GM23338 (cell line): Measurements from ENCODE around the gene OSER1. TPM values are rescaled to one million over a fixed set of nuclear protein-coding genes. Genes with fewer than 3 reads are reported as not detected.

ENCODE experiments used
- ATAC-seq: fragments of 200-7000 bp; cut with Tn5 transposase; 3 replicates; pipeline ENCODE4 v1.9.1; 2020
- DNase-seq: peaks from one replicate; pipeline ENCODE4 v3.0.0-alpha.2; 2015; ENCODE audit warnings: low spot score
- H2AFZ ChIP-seq: fragments of 200-600 bp; sonication (generic); 2 replicates; pipeline ENCODE4 v1.8.0; 2016; ENCODE audit warnings: antibody characterized with exemption, mild to moderate bottlenecking, moderate library complexity
- H3F3A ChIP-seq: fragments of 200-600 bp; sonication (generic); replicated peaks from 2 replicates; pipeline ENCODE4 v1.8.0; 2017; ENCODE audit warnings: antibody characterized with exemption, mixed run types, low read depth
- H3K27ac ChIP-seq: fragments of 200-600 bp; sonication (generic); 2 replicates; pipeline ENCODE4 v1.6.1; 2016; ENCODE audit warnings: low read depth
- H3K27me3 ChIP-seq: fragments of 200-600 bp; sonication (generic); 2 replicates; pipeline ENCODE4 v1.8.0; 2016; ENCODE audit warnings: mild to moderate bottlenecking, mixed run types, moderate library complexity; ENCODE audit not compliant: insufficient read depth
- H3K36me3 ChIP-seq: fragments of 200-600 bp; sonication (generic); 2 replicates; pipeline ENCODE4 v1.8.0; 2016; ENCODE audit warnings: mild to moderate bottlenecking; ENCODE audit not compliant: insufficient read depth
- H3K4me1 ChIP-seq: fragments of 200-600 bp; sonication (generic); 2 replicates; pipeline ENCODE4 v1.8.0; 2016; ENCODE audit warnings: mild to moderate bottlenecking, moderate library complexity; ENCODE audit not compliant: insufficient read depth
- H3K4me2 ChIP-seq: fragments of 200-600 bp; sonication (generic); 2 replicates; pipeline ENCODE4 v1.7.1; 2017; ENCODE audit warnings: mixed run types
- H3K4me3 ChIP-seq: fragments of 200-600 bp; sonication (generic); 2 replicates; pipeline ENCODE4 v1.6.1; 2016; ENCODE audit warnings: mixed run types
- H3K79me2 ChIP-seq: fragments of 200-600 bp; sonication (generic); replicated peaks from 2 replicates; pipeline ENCODE4 v1.8.0; 2017; ENCODE audit warnings: mild to moderate bottlenecking; ENCODE audit not compliant: insufficient read depth
- H3K9me2 ChIP-seq: fragments of 200-600 bp; sonication (generic); 2 replicates; pipeline ENCODE4 v1.8.0; 2017; ENCODE audit not compliant: insufficient read depth
- H4K20me1 ChIP-seq: fragments of 200-600 bp; sonication (generic); replicated peaks from 2 replicates; pipeline ENCODE4 v1.8.0; 2017; ENCODE audit warnings: mild to moderate bottlenecking; ENCODE audit not compliant: insufficient read depth
- H3K27ac Mint-ChIP-seq: 2 replicates; pipeline ENCODE4 v1.8.0; 2020; ENCODE audit warnings: inconsistent platforms, mild to moderate bottlenecking, moderate library complexity, mixed read lengths
- H3K27me3 Mint-ChIP-seq: 3 replicates; pipeline ENCODE4 v1.8.0; 2022; ENCODE audit warnings: low read depth, mild to moderate bottlenecking, moderate library complexity, mixed read lengths, inconsistent platforms; ENCODE audit not compliant: insufficient read depth, poor library complexity
- H3K36me3 Mint-ChIP-seq: 3 replicates; pipeline ENCODE4 v1.8.0; 2021; ENCODE audit warnings: low read depth, mild to moderate bottlenecking, inconsistent platforms, moderate library complexity, mixed read lengths
- H3K4me1 Mint-ChIP-seq: 3 replicates; pipeline ENCODE4 v1.8.0; 2020; ENCODE audit warnings: mild to moderate bottlenecking, inconsistent platforms, mixed read lengths
- H3K4me3 Mint-ChIP-seq: 3 replicates; pipeline ENCODE4 v1.8.0; 2021; ENCODE audit warnings: moderate library complexity, mild to moderate bottlenecking, inconsistent platforms, mixed read lengths
- H3K9me3 Mint-ChIP-seq: 3 replicates; pipeline ENCODE4 v1.8.0; 2020; ENCODE audit warnings: moderate library complexity, mild to moderate bottlenecking, inconsistent platforms, mixed read lengths
- ZNF114 ChIP-seq: fragments of 250-450 bp; sonication (Bioruptor Pico); IDR thresholded peaks from 2 replicates; pipeline ENCODE4 v1.5.0; 2020; ENCODE audit warnings: mild to moderate bottlenecking, moderate library complexity
- ZNF331 ChIP-seq: fragments of 250-450 bp; sonication (Bioruptor Pico); IDR thresholded peaks from 2 replicates; pipeline ENCODE4 v1.5.0; 2020; ENCODE audit warnings: low read depth, mild to moderate bottlenecking, moderate library complexity
- polyA plus RNA-seq: library from polyadenylated mRNA; unstranded; fragments of >200 nt; fragmentation: Nextera tagmentation; extraction: Ambion mirVana; gene quantifications from 2 replicates; pipeline ENCODE4 v1.2.1, GENCODE V29; 2016
- total RNA-seq: library from RNA; depleted of rRNA; stranded (reverse); fragments of >200 nt; shearing (Covaris generic); gene quantifications from 2 replicates; pipeline ENCODE4 v1.2.3, GENCODE V29; 2014
- TF ChIP-seq, protein P1 (sequence below), 2 experiments: fragments of 200-600 bp in 1 of 2; sonication (generic) in 1 of 2; conservative IDR thresholded peaks; 2 replicates each; pipeline versions ENCODE4 v1.5.1 to v1.6.1; 2016 to 2017; ENCODE audit warnings: antibody characterized with exemption in 2 of 2, low read depth in 2 of 2, mild to moderate bottlenecking in 2 of 2, moderate library complexity in 1 of 2
- TF ChIP-seq, protein P2 (sequence below): fragments of 250-450 bp; sonication (Bioruptor Pico); IDR thresholded peaks from 2 replicates; pipeline ENCODE4 v1.5.0; 2020; ENCODE audit warnings: mild to moderate bottlenecking, moderate library complexity

Gene OSER1
- total and polyA plus RNA-seq, 2 experiments from 2014 or later, result 25.2 to 31.1 TPM

DNA sequence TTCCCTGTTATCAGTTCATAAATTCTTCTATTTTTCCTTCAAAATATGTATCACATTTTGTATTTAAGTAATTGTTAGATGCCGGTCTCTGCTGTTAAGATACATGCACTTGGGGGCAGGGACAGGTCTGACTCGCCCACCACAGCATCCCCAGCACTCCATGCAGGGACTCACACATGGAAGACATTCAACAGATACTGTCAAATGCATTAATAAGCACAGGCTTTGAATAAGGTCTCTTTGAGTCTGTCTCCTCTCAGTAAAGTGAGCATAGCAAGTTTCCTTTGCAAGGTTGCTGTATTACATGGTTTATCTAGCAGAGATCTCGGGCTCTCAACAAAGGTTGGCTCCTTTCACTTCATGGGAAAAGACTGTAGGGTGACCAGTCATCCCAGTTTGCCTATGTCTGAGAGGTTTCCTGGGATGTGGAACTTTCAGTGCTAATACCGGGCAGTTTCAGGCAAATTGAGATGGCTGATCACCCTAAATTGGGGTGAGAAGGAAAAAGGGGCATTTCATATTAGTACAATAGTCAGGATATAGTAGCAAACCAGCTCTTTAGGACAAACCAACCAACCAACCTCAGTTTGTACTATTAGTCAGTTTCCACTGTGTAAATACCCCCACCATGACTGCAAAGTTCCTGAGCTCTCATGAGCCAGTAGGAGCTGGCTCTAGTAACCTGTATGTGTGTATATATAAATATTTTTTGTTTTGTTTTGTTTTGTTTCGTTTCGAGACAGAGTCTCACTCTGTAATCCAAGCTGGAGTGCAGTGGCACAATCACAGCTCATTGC is 38.6 kb downstream of the OSER1 start:
- no peaks in the 10 kb centered on the region for H3K9me3 Mint-ChIP-seq
- Histone ChIP-seq H2AFZ (no peak overlapping the region; the same call in 1 of the 2 replicates), H3K4me3 (no peak overlapping the region), H3K4me1 (no peaks in the 10 kb centered on the region), H3K27me3 (no peaks in the 10 kb centered on the region), H3K36me3 (no peaks in the 10 kb centered on the region), H3K9me2 (no peaks in the 10 kb centered on the region), H3K27ac (no peak overlapping the region), H3K79me2 (no peaks in the 10 kb centered on the region), H4K20me1 (no peaks in the 10 kb centered on the region), H3F3A (no peaks in the 10 kb centered on the region), H3K4me2 (no peak overlapping the region)
- no peak overlapping the region for H3K4me3 Mint-ChIP-seq
- H3K27ac Mint-ChIP-seq, result no peak overlapping the region
- H3K4me1 Mint-ChIP-seq, result no peaks in the 10 kb centered on the region; the same call in 2 of the 3 replicates
- DNase-seq (no peak), ATAC-seq (no peak)
- H3K36me3 Mint-ChIP-seq, result no peaks in the 10 kb centered on the region; the same call in 2 of the 3 replicates
- TF ChIP-seq ZNF331 (CRISPR knock-in tag), result no peak
- TF ChIP-seq ZNF114 (CRISPR knock-in tag), result no peak
- TF ChIP-seq, protein P1, sequence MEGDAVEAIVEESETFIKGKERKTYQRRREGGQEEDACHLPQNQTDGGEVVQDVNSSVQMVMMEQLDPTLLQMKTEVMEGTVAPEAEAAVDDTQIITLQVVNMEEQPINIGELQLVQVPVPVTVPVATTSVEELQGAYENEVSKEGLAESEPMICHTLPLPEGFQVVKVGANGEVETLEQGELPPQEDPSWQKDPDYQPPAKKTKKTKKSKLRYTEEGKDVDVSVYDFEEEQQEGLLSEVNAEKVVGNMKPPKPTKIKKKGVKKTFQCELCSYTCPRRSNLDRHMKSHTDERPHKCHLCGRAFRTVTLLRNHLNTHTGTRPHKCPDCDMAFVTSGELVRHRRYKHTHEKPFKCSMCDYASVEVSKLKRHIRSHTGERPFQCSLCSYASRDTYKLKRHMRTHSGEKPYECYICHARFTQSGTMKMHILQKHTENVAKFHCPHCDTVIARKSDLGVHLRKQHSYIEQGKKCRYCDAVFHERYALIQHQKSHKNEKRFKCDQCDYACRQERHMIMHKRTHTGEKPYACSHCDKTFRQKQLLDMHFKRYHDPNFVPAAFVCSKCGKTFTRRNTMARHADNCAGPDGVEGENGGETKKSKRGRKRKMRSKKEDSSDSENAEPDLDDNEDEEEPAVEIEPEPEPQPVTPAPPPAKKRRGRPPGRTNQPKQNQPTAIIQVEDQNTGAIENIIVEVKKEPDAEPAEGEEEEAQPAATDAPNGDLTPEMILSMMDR (conservative IDR thresholded peaks at IDR 0.05; ENCODE audit: low read depth in 2 of 2), result no peak
- TF ChIP-seq, protein P2, sequence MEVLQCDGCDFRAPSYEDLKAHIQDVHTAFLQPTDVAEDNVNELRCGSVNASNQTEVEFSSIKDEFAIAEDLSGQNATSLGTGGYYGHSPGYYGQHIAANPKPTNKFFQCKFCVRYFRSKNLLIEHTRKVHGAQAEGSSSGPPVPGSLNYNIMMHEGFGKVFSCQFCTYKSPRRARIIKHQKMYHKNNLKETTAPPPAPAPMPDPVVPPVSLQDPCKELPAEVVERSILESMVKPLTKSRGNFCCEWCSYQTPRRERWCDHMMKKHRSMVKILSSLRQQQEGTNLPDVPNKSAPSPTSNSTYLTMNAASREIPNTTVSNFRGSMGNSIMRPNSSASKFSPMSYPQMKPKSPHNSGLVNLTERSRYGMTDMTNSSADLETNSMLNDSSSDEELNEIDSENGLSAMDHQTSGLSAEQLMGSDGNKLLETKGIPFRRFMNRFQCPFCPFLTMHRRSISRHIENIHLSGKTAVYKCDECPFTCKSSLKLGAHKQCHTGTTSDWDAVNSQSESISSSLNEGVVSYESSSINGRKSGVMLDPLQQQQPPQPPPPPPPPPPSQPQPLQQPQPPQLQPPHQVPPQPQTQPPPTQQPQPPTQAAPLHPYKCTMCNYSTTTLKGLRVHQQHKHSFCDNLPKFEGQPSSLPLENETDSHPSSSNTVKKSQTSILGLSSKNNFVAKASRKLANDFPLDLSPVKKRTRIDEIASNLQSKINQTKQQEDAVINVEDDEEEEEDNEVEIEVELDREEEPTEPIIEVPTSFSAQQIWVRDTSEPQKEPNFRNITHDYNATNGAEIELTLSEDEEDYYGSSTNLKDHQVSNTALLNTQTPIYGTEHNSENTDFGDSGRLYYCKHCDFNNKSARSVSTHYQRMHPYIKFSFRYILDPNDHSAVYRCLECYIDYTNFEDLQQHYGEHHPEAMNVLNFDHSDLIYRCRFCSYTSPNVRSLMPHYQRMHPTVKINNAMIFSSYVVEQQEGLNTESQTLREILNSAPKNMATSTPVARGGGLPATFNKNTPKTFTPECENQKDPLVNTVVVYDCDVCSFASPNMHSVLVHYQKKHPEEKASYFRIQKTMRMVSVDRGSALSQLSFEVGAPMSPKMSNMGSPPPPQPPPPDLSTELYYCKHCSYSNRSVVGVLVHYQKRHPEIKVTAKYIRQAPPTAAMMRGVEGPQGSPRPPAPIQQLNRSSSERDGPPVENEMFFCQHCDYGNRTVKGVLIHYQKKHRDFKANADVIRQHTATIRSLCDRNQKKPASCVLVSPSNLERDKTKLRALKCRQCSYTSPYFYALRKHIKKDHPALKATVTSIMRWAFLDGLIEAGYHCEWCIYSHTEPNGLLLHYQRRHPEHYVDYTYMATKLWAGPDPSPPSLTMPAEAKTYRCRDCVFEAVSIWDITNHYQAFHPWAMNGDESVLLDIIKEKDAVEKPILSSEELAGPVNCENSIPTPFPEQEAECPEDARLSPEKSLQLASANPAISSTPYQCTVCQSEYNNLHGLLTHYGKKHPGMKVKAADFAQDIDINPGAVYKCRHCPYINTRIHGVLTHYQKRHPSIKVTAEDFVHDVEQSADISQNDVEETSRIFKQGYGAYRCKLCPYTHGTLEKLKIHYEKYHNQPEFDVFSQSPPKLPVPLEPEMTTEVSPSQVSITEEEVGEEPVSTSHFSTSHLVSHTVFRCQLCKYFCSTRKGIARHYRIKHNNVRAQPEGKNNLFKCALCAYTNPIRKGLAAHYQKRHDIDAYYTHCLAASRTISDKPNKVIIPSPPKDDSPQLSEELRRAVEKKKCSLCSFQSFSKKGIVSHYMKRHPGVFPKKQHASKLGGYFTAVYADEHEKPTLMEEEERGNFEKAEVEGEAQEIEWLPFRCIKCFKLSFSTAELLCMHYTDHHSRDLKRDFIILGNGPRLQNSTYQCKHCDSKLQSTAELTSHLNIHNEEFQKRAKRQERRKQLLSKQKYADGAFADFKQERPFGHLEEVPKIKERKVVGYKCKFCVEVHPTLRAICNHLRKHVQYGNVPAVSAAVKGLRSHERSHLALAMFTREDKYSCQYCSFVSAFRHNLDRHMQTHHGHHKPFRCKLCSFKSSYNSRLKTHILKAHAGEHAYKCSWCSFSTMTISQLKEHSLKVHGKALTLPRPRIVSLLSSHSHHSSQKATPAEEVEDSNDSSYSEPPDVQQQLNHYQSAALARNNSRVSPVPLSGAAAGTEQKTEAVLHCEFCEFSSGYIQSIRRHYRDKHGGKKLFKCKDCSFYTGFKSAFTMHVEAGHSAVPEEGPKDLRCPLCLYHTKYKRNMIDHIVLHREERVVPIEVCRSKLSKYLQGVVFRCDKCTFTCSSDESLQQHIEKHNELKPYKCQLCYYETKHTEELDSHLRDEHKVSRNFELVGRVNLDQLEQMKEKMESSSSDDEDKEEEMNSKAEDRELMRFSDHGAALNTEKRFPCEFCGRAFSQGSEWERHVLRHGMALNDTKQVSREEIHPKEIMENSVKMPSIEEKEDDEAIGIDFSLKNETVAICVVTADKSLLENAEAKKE (CRISPR knock-in tag), result no peak
- peaks cover 11% of the 10 kb centered on the region for H3K27me3 Mint-ChIP-seq
